ENCODE measurements around the gene SSTR3. TPM values are rescaled to one million over a fixed set of nuclear protein-coding genes. Genes with fewer than 3 reads are reported as not detected.

Gene SSTR3
- total RNA-seq, 1 donor from 2014 or later: not detected

DNA sequence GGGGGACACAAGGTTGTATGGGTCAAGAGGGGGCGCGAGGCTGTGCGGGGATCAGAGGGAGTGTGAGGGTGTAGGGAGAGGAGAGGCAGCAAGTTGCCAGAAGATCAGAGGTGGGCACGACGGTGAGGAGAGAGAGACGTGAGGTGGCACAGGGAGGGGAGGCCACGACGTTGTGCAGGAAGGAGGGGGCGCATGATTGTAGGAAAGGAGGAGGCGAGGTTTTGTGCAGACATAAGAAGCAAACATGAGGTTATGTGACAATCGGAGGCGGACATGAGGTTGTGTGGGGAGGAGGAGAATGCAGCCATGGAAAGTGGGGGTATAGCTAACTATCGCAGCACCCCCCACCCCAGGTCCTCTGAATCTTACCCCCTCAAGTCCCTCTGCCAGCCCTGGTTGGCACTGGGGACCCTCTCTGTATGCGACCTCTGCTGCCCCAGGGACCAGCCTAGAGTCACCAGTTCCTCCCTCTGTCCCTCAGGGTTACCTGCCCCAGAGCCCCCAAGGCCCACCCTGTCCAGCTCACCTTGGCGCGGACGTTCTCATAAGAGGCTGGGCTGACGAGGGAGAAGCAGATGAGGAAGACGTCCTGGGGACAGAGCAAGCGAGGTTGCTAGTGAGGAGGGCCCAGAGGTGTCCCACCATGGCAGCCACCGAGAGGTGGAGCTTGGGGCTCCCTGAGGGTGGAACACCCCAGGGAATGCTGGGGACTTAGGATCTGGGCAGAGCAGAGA is 19.3 kb upstream of the SSTR3 start:
- Mint-ChIP-seq H3K27me3 (ENCODE audit: unreplicated experiment) (peaks cover 17% of the 10 kb centered on the region), H3K4me1 (ENCODE audit: low read depth, unreplicated experiment) (no peaks in the 10 kb centered on the region), H3K9me3 (ENCODE audit: unreplicated experiment) (peaks cover 6% of the 10 kb centered on the region), H3K27ac (ENCODE audit: unreplicated experiment) (no peak overlapping the region), H3K4me3 (ENCODE audit: unreplicated experiment) (no peak overlapping the region), H3K36me3 (ENCODE audit: unreplicated experiment) (no peaks in the 10 kb centered on the region)
- DNase-seq: no peak
- TF ChIP-seq, protein P1, sequence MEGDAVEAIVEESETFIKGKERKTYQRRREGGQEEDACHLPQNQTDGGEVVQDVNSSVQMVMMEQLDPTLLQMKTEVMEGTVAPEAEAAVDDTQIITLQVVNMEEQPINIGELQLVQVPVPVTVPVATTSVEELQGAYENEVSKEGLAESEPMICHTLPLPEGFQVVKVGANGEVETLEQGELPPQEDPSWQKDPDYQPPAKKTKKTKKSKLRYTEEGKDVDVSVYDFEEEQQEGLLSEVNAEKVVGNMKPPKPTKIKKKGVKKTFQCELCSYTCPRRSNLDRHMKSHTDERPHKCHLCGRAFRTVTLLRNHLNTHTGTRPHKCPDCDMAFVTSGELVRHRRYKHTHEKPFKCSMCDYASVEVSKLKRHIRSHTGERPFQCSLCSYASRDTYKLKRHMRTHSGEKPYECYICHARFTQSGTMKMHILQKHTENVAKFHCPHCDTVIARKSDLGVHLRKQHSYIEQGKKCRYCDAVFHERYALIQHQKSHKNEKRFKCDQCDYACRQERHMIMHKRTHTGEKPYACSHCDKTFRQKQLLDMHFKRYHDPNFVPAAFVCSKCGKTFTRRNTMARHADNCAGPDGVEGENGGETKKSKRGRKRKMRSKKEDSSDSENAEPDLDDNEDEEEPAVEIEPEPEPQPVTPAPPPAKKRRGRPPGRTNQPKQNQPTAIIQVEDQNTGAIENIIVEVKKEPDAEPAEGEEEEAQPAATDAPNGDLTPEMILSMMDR (IDR thresholded peaks at IDR 0.05; ENCODE audit: partially characterized antibody, unreplicated experiment): no peak

DNA sequence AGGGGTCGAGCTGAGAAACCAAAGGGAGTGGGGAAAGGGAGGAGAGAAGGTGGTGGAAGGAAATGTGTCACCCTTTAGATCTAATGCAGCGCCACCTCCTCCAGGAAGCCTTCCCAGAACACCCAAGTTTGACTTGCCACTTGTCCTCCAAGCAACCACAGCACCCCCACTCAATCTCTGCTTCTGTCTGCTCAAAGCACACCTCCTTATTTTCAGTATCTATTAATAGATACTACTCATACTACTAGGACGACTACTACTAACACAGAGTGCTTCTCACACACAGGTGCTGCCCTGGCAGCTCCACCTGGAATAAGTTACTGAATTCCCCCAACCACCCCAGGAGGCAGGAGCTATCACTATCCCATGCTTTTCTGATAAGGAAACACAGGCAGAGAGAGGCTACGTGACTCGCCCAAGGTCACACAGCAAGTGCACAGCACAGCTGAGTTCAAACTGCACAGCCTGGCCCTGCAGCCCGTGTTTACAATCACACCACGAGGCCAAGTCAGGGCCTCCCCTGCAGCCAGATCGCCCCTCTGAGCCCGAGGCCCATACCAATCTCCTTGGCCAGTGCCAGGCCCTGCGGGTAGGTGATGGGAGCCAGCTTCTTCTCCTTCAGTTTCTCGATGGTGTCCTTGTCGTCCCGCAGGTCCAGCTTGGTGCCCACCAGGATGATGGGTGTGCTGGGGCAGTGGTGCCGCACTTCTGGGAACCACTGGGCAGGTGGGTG is 18.6 kb upstream of the SSTR3 start:
- Mint-ChIP-seq H3K27me3 (ENCODE audit: unreplicated experiment) (peaks cover 17% of the 10 kb centered on the region), H3K4me3 (ENCODE audit: unreplicated experiment) (no peak overlapping the region), H3K36me3 (ENCODE audit: unreplicated experiment) (no peaks in the 10 kb centered on the region), H3K27ac (ENCODE audit: unreplicated experiment) (no peak overlapping the region), H3K9me3 (ENCODE audit: unreplicated experiment) (peaks cover 8% of the 10 kb centered on the region), H3K4me1 (ENCODE audit: low read depth, unreplicated experiment) (no peaks in the 10 kb centered on the region)
- DNase-seq: no peak
- TF ChIP-seq, protein P1 (IDR thresholded peaks at IDR 0.05; ENCODE audit: partially characterized antibody, unreplicated experiment): no peak

DNA sequence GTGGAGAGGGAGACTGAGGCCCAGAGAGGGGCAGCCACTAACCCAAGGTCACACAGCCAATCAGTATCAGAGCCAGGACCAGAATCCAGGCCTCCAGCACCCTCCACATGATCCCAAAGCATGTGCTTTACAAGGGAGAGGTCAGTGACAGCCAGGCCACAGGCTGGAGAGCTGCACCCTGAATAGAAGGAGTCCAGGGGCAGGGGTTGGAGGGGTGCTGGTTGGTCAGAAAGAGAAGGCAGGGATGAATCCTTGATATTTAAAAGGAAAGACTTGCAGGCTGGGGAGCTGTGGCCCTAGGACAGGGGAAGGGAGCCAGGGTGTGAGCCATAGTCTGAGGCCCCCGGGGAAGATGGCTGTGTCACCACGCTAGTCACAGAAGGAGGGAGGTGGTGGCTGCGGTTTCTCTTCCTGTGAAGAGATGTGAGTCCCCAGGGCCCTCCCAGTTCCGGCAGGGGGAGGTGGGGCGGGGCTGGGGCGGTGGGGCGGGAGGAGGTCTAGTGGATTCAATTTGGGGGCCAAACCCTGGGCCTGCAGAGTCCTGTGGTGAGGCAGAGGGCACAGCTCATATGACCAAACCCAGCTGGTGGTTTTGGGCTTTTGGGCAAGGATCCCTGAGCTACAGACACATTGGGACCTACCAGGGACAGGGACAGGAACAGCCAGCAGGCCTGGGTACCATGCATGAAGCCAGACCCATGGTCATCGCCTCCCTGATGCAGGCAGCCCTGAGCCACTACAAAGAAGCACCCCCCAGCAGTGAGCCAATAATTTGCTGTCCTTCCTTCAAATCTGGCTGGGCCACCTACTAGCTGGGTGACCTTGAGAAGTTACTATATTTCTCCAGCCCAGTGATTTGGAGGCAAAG is 17.8 kb upstream of the SSTR3 start:
- H3K27me3 Mint-ChIP-seq (ENCODE audit: unreplicated experiment): peaks cover 20% of the 10 kb centered on the region
- peaks cover 3% of the 10 kb centered on the region for H3K4me1 Mint-ChIP-seq (ENCODE audit: low read depth, unreplicated experiment)
- H3K27ac Mint-ChIP-seq (ENCODE audit: unreplicated experiment): no peak overlapping the region
- no peak overlapping the region for H3K4me3 Mint-ChIP-seq (ENCODE audit: unreplicated experiment)
- H3K9me3 Mint-ChIP-seq (ENCODE audit: unreplicated experiment): peaks cover 10% of the 10 kb centered on the region
- DNase-seq: no peak
- H3K36me3 Mint-ChIP-seq (ENCODE audit: unreplicated experiment): no peaks in the 10 kb centered on the region
- TF ChIP-seq, protein P1 (IDR thresholded peaks at IDR 0.05; ENCODE audit: partially characterized antibody, unreplicated experiment): no peak

DNA sequence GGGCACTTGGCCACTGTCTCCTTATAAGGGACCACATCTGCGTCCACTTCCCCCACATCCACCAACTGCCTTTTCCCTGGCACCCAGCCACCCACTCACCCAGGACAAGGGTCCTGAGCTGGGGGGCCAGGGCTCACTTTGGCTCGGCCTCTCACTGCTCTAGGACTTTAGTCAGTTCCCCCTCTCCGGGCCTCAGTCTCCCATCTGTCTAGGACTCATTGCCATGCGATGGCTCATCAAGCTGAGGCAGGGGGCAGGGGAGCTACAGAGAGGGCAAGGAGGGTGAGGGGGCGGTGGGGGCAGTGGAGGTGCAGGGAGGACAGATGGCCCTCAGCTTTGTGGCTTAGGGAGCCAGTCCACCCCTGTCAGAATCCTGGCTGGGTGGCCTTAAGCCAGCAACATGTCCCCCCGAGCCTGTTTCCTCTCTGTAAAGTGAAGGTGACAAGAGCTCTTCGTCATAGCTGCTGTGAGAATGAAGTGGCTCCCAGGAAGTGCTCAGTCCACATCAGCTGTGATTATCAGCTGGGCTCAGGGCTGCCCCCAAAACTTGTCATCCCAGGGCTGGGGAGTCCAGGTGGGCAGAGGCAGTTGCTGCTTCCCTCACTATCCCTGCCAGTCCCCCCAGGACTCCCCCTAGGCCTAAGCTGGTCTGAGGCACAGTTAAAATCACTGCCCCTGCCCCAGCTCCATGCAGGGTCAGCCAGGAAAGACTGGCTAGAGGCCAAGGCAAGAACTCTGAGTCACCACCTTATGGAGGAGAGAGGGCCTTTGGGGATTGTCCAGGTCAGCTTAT is 16.9 kb upstream of the SSTR3 start:
- peaks cover 3% of the 10 kb centered on the region for H3K4me1 Mint-ChIP-seq (ENCODE audit: low read depth, unreplicated experiment)
- H3K9me3 Mint-ChIP-seq (ENCODE audit: unreplicated experiment): peaks cover 13% of the 10 kb centered on the region
- DNase-seq: no peak
- peaks cover 20% of the 10 kb centered on the region for H3K27me3 Mint-ChIP-seq (ENCODE audit: unreplicated experiment)
- H3K36me3 Mint-ChIP-seq (ENCODE audit: unreplicated experiment): no peaks in the 10 kb centered on the region
- no peak overlapping the region for H3K4me3 Mint-ChIP-seq (ENCODE audit: unreplicated experiment)
- no peak overlapping the region for H3K27ac Mint-ChIP-seq (ENCODE audit: unreplicated experiment)
- TF ChIP-seq, protein P1 (IDR thresholded peaks at IDR 0.05; ENCODE audit: partially characterized antibody, unreplicated experiment): no peak

Measured in glutamatergic neuron (in vitro differentiated cells).